Breast epithelium (tissue), 3 donors: ENCODE results near the gene FAM229A.

Experiments used
- POLR2A ChIP-seq: fragments of 450-650 bp; IDR thresholded peaks from one replicate; pipeline ENCODE4 v1.6.1; 2016; ENCODE audit warnings: antibody characterized with exemption, mild to moderate bottlenecking, moderate library complexity
- POLR2AphosphoS5 ChIP-seq, 3 donors: sonication (generic); formaldehyde crosslinking; IDR thresholded peaks; one replicate each; pipeline ENCODE4 v1.6.1; 2017; ENCODE audit warnings: antibody characterized with exemption in 3 of 3
- TF ChIP-seq, protein P1 (sequence below), 3 donors: fragments of 450-650 bp; IDR thresholded peaks; one replicate each; pipeline ENCODE4 v1.5.1; 2016 to 2017; ENCODE audit warnings: antibody characterized with exemption in 3 of 3, mild to moderate bottlenecking in 3 of 3, moderate library complexity in 3 of 3

DNA sequence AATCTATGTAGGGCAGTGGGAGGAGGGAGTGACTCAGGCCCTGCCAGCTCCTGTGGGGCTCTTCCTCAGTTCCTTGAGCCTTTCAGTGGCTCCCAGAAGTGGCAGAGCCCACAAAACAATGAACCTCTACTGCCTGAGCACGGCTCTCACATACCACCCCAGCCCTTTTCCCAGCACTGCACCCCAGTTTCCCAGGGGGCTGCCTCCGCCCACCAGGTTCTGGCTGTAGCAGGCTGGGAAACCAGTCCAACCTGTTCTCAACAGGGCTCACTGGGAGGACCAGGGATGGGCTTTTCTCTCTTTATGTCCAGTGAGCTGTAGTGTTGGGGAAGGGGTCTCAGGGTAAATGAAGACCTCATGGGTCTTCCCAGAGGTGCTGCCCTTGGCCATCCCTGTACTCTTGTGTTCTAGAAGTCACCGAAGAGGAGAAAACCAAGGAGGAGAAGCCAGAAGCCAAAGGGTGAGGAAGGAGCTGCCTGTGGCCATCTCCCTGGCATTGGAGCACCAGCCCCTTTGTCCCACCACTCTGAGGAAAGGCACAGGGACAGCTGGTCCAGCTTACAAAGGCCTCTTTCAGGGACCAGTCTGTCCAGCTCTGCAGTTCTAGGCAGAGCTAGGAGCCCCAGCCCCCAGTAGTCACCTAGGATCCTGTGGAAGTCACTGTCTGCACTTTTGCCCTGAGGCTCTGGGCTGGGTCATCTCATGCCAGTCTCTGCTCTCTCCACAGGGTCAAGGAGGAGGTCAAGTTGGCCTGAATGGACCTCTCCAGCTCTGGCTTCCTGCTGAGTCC lies 29.8 kb downstream of the FAM229A start:
- TF ChIP-seq, protein P1, sequence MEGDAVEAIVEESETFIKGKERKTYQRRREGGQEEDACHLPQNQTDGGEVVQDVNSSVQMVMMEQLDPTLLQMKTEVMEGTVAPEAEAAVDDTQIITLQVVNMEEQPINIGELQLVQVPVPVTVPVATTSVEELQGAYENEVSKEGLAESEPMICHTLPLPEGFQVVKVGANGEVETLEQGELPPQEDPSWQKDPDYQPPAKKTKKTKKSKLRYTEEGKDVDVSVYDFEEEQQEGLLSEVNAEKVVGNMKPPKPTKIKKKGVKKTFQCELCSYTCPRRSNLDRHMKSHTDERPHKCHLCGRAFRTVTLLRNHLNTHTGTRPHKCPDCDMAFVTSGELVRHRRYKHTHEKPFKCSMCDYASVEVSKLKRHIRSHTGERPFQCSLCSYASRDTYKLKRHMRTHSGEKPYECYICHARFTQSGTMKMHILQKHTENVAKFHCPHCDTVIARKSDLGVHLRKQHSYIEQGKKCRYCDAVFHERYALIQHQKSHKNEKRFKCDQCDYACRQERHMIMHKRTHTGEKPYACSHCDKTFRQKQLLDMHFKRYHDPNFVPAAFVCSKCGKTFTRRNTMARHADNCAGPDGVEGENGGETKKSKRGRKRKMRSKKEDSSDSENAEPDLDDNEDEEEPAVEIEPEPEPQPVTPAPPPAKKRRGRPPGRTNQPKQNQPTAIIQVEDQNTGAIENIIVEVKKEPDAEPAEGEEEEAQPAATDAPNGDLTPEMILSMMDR (IDR thresholded peaks at IDR 0.05): no peak
- TF ChIP-seq POLR2A (no peak), POLR2AphosphoS5 (IDR thresholded peaks at IDR 0.05) (peak in 1 of 3 donors; percentile 39)
